NCI-H2107 treated with DMSO at 0.1 percent for 48 hours (cell line): ENCODE data around the gene NLGN1.
"Not testable (repeated sequence)": the region's sequence is repeated elsewhere in the genome, so short reads cannot be mapped to it uniquely, and the experiment has no call there.

Experiments used
- DNase-seq: peaks from one replicate; lab custom pipeline; 2025; ENCODE audit not compliant: unreplicated experiment; lab: John Stamatoyannopoulos, UW

NLGN1 gene

DNA sequence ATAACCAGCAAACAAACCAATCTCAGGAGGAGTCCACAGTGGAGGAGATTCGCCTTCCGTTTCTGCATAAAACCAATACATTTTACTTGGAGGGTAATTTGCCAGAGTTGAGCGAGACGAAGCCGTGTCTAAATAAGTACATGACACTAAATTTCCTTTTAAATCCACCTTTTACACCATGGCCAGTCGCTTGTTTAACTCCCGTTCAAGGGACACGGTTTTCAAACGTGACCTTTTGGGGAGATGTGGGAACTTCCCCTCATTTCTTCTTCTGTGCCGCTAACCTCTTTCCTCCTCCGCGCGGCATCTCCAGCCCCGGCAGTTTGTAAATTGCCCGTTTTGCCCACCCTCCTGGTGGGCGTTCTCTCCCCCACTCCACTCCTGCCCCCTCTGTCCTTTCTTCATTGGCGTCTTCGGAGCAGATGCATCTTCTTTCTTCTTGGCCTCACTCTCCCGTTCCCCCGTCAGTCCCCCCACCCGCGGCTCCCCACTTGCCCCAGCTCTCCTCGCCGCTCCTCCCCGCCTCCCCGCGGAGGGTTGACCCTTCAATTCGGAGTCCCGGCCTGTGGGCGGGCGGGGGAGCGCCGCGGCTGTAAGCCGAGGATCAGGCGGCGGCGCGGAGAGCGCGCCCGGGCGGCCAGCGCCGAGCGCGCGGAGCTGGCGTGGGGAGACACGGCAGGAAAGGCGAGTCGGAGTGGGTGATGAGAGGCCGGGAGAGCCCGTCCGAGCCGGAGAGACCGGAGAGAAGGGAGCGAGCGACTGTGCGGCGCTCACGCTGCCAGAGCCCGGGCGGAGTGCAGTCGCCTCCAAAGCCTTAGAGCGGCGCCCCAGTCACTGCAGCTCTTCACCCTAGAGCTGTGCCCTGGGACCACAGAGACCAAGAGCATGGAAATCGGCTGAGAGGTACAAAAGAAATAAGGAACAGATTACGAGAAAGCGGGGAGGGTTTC is at the start of gene NLGN1:
Gene NLGN1 (plus strand): TSS at position 584 of the 950 bp plus-strand sequence.
- peak; percentile 83 for DNase-seq

- no peak for DNase-seq
Measured at GRCh38 chr3:173351886-173352285, 45.7 kb upstream of the NLGN1 start.

GRCh38 chr3:173353137-173353536 is 44.4 kb upstream of the NLGN1 start:
- not testable (repeated sequence) for DNase-seq

DNA sequence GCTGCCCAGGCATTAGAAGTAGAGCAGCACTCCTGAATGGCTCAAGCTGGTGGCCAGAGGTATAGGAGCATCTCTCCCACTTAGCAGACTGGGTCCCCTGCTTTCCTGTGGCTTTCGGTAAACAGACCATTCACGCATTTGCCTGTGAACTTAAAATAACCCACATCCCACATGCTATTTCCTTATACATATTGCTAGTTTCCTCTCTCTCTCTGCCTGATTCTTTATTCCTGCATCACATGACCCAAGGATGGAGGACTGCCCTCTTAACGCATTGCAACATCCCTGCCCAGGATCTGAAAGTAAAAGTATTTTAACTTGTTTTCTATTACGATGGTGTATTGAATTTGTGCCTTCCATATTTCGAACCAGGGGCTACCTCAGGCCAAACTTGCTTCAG is 43.4 kb upstream of the NLGN1 start:
- no peak for DNase-seq

- DNase-seq: peak; percentile 50
Measured at GRCh38 chr3:173371848-173372487, 25.6 kb upstream of the NLGN1 start.

- no peak for DNase-seq
Measured at GRCh38 chr3:173380681-173381080, 16.9 kb upstream of the NLGN1 start.

- not testable (repeated sequence) for DNase-seq
Measured at GRCh38 chr3:173381936-173382335, 15.6 kb upstream of the NLGN1 start.

DNA sequence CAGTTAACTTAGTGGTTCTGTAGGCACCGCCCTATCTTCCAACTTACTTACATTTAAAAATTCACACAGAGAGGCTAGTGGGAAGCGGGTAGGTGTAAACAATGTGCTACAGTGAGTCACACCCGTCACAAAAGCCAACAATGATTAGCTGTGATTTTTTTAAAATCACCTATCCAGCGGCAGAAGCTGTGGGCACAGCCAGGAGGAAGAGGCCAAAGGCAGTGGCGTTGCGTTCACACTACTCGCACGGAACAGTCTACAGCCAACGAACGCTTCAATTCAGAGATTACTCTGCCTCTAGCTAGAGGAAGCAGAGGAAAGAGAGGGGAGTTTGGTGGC is 2.5 kb upstream of the NLGN1 start:
- DNase-seq: no peak

GRCh38 chr3:173395412-173396181 is 1.9 kb upstream of the NLGN1 start:
- DNase-seq: peak; percentile 89

GRCh38 chr3:173396191-173397041 is 1.1 kb upstream of the NLGN1 start:
- DNase-seq: peak; percentile 66

DNA sequence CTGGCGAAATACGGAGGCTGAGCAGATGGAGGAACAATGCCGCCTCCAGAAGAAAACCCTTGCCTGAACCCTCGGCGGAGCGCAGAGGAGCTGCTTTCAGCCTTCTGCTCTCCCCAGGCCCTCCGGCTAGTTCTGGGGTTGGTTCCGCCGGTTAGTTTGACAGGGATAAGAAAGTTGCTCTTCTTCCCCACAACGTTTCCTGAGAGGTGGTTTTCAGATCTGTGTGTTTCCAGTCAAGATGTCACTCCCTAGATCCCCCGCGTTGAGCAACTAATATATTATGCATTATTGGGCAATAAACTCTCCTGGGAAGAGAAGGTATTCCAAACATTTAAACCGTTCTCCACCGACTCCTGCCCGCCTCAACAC is 551 bp downstream of the NLGN1 start:
- DNase-seq: no peak

GRCh38 chr3:173399044-173399443 is 1.5 kb downstream of the NLGN1 start:
- no peak for DNase-seq

GRCh38 chr3:173401369-173401768 is 3.8 kb downstream of the NLGN1 start:
- DNase-seq: no peak

DNA sequence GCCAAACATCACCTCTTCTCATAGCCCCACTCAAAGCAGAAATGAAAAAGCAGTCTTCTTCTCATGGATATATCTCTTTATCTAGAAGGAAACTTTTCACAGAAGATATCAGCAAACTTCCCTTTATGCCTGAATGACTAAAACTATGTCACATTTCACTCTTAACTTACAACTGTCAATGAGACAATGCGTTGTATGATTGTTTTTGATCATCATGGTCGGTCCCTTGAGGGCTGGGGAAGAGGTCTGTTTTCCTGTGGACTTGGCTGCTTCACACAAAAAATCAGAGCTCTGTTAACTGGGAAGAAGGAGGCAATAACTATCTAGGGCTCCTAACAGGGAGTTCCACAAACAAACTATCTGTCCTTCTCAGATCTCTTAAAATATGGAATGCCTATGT is 5.1 kb downstream of the NLGN1 start:
- DNase-seq: no peak

DNA sequence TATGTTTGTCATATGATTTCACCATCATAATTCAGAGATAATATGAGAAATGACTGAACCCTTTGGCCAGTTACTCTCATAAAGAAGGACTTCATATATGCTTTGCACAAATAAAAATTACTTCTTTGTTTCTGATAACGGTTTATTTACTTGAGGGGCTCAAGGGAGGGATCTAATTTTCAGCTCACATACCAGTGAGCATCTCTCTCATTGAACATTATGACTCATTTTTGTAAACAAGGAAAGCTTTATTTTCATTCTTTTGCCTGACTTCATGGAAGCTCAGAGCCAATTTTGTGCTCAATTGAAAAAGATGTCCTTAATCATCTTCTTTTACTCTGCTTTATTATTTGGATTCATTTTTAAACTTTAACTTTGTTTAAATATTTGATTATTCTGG is 5.8 kb downstream of the NLGN1 start:
- no peak for DNase-seq

GRCh38 chr3:173404156-173404555 is 6.6 kb downstream of the NLGN1 start:
- no peak for DNase-seq

GRCh38 chr3:173410436-173410835 is 12.9 kb downstream of the NLGN1 start:
- no peak for DNase-seq

DNA sequence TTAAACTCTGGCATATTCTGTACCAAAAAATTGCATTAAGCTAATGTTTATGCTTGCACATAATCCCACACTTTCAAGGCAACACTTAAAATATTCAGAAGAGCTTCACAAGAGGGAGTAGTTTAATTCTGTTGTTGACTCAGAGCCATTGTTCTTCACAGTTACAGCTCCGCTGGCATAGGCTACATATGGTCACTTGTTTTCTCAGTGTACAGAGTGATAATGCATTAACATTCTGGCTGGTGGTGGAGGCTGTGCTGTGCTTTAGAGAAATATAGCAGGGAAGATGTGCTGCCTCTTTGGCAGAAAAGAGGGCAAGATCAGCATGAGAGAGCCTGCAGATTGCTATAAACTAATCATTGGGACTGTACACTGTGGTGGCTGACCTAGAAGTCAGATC is 13.3 kb downstream of the NLGN1 start:
- DNase-seq: peak; percentile 75

- peak; percentile 54 for DNase-seq
Measured at GRCh38 chr3:173411375-173411973, 13.9 kb downstream of the NLGN1 start.

DNA sequence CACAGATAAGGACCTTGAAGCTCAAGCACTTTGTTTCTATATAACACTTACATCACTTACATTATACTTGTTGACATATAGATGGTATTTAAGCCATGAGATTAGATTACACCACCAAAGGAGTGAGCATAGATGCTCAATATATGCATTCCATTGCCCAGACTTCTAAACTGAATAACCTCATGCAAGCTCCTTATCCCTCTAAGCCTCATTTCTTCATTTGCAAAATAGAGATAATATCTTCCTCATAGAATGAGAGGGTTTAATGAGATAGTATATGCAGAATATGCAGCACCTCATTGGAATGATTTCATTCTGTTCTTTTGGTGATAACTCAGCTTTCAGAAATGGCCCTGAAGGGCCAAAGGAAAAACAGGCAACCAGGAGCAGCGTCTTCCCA is 18.5 kb downstream of the NLGN1 start:
- no peak for DNase-seq
